SK-N-SH (cell line): ENCODE data around the gene FHOD3.

Experiments used
- CTCF ChIP-seq: fragments of 200-600 bp; sonication (generic); IDR thresholded peaks from 2 replicates; pipeline ENCODE4 v1.6.1; 2017; ENCODE audit warnings: antibody characterized with exemption, mild to moderate bottlenecking, moderate library complexity
- ELF1 ChIP-seq: IDR thresholded peaks from 2 replicates; pipeline ENCODE4 v1.4.0; 2012
- EP300 ChIP-seq, 2 experiments: IDR thresholded peaks; 2 replicates each; pipeline versions ENCODE4 v1.4.0 to v1.6.1; 2012; ENCODE audit warnings: borderline replicate concordance in 1 of 2, low read depth in 1 of 2, low read length in 1 of 2
- EZH2phosphoT487 ChIP-seq: fragments of 200-600 bp; sonication (generic); IDR thresholded peaks from 2 replicates; pipeline ENCODE4 v1.6.1; 2017; ENCODE audit warnings: low read depth, mixed run types, mild to moderate bottlenecking, antibody characterized with exemption, moderate library complexity, borderline replicate concordance
- FOXJ3 ChIP-seq: sonication (generic); formaldehyde crosslinking; IDR thresholded peaks from 2 replicates; pipeline ENCODE4 v1.5.1; 2020; ENCODE audit warnings: mild to moderate bottlenecking, missing genetic modification reagents
- GABPA ChIP-seq: IDR thresholded peaks from 2 replicates; pipeline ENCODE4 v1.4.0; 2012; ENCODE audit warnings: low read depth, mild to moderate bottlenecking
- JUND ChIP-seq: IDR thresholded peaks from 2 replicates; pipeline ENCODE4 v1.4.0; 2012
- POLR2AphosphoS5 ChIP-seq: IDR thresholded peaks from 2 replicates; pipeline ENCODE4 v1.6.1; 2012; ENCODE audit warnings: low read depth, low read length
- RAD21 ChIP-seq: IDR thresholded peaks from 2 replicates; pipeline ENCODE4 v1.6.1; 2012; ENCODE audit warnings: mild to moderate bottlenecking, low read length
- TAF1 ChIP-seq: IDR thresholded peaks from 2 replicates; pipeline ENCODE4 v1.6.1; 2012; ENCODE audit warnings: low read depth, mild to moderate bottlenecking, low read length, moderate library complexity, borderline replicate concordance
- TCF12 ChIP-seq: IDR thresholded peaks from 2 replicates; pipeline ENCODE4 v1.4.0; 2012
- YY1 ChIP-seq: IDR thresholded peaks from 2 replicates; pipeline ENCODE4 v1.4.0; 2012; ENCODE audit warnings: low read depth, mild to moderate bottlenecking

- no peak for TF ChIP-seq GABPA
- no peak for TF ChIP-seq CTCF
- no peak for TF ChIP-seq EP300 (IDR thresholded peaks at IDR 0.05; ENCODE audit: borderline replicate concordance in 1 of 2, low read depth in 1 of 2, low read length in 1 of 2)
- TF ChIP-seq POLR2AphosphoS5, result no peak
- no peak for TF ChIP-seq TCF12
- TF ChIP-seq EZH2phosphoT487, result no peak
- TF ChIP-seq FOXJ3 (CRISPR knock-in tag), result no peak
- TF ChIP-seq TAF1, result no peak
- no peak for TF ChIP-seq RAD21
- no peak for TF ChIP-seq YY1
- no peak for TF ChIP-seq ELF1
- TF ChIP-seq JUND, result no peak
Measured at GRCh38 chr18:36477776-36478175, 180.3 kb downstream of the FHOD3 start.
